GM06990 (cell line): ENCODE data around the gene INKA1.

Source experiments
- DNase-seq: peaks from one replicate; pipeline ENCODE4 v3.0.0-alpha.2; 2011; ENCODE audit not compliant: insufficient read length; ENCODE audit errors: extremely low read depth
- H3K27me3 ChIP-seq: replicated peaks from 2 replicates; pipeline ENCODE4 v1.6.0; 2011; ENCODE audit warnings: low read length; ENCODE audit not compliant: control insufficient read depth, insufficient read depth
- H3K36me3 ChIP-seq: 2 replicates; pipeline ENCODE4 v1.5.1; 2011; ENCODE audit warnings: low read length; ENCODE audit not compliant: control insufficient read depth, insufficient read depth
- H3K4me3 ChIP-seq: replicated peaks from 2 replicates; pipeline ENCODE4 v1.5.1; 2011; ENCODE audit warnings: low read depth, mild to moderate bottlenecking, control low read depth, low read length
- TF ChIP-seq, protein P1 (sequence below): IDR thresholded peaks from 2 replicates; pipeline ENCODE4 v1.5.1; 2011; ENCODE audit warnings: low read length, control low read depth, mild to moderate bottlenecking, inconsistent platforms; ENCODE audit not compliant: insufficient read depth, poor library complexity, severe bottlenecking

The INKA1 gene

GRCh38 chr3:49840388-49840787 is 37.3 kb downstream of the INKA1 start:
- DNase-seq, result no peak
- Histone ChIP-seq H3K36me3 (peaks cover 19% of the 10 kb centered on the region), H3K4me3 (no peak overlapping the region), H3K27me3 (no peaks in the 10 kb centered on the region)
- TF ChIP-seq, protein P1, sequence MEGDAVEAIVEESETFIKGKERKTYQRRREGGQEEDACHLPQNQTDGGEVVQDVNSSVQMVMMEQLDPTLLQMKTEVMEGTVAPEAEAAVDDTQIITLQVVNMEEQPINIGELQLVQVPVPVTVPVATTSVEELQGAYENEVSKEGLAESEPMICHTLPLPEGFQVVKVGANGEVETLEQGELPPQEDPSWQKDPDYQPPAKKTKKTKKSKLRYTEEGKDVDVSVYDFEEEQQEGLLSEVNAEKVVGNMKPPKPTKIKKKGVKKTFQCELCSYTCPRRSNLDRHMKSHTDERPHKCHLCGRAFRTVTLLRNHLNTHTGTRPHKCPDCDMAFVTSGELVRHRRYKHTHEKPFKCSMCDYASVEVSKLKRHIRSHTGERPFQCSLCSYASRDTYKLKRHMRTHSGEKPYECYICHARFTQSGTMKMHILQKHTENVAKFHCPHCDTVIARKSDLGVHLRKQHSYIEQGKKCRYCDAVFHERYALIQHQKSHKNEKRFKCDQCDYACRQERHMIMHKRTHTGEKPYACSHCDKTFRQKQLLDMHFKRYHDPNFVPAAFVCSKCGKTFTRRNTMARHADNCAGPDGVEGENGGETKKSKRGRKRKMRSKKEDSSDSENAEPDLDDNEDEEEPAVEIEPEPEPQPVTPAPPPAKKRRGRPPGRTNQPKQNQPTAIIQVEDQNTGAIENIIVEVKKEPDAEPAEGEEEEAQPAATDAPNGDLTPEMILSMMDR, result no peak

- DNase-seq, result no peak
- Histone ChIP-seq H3K27me3 (no peaks in the 10 kb centered on the region), H3K36me3 (peaks cover 19% of the 10 kb centered on the region), H3K4me3 (no peak overlapping the region)
- TF ChIP-seq, protein P1, result peak; percentile 66
Observed at GRCh38 chr3:49841126-49841696, 38.1 kb downstream of the INKA1 start.

GRCh38 chr3:49841806-49842205 is 38.7 kb downstream of the INKA1 start:
- Histone ChIP-seq H3K36me3 (peaks cover 22% of the 10 kb centered on the region), H3K27me3 (no peaks in the 10 kb centered on the region), H3K4me3 (no peak overlapping the region)
- TF ChIP-seq, protein P1, result no peak
- DNase-seq, result no peak

- H3K36me3 ChIP-seq, result peaks cover 20% of the 10 kb centered on the region
Observed at GRCh38 chr3:49842843-49843517, 39.9 kb downstream of the INKA1 start.

DNA sequence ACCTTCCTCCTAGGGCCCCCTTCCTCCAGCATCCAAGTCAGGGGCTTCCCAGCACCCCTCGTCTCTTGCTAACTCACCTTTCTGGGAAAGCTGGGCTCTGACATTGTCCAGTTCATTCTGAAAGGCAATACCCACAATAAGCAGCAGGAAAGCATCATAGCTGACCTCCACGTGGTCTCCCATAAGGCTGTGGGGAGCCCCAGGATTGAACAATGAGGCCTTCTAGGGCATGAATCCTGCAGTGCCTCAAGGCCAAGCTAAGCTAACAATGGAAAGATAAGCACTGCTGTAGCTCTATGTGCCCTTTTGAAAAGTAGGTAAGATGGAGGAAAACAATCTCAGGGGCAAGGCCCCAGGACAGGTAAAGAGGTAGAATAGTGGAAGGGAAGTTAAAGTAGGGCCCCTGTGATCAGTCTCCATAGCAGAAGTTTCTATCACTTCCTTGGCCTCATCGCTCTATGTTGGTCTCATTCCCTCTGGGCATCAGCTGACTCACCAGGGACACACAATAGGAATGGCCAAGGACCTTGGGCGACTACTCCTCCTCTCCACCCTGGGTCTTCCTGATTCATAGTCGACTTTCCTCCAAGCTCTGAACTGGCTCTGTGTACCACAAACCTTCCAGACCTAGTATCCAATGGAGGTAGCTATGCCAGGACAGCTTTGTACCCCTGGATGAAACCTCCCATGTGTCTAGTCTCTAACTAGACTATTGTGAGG is 41.6 kb downstream of the INKA1 start:
- no peak overlapping the region for H3K4me3 ChIP-seq
- H3K36me3 ChIP-seq, result peaks cover 17% of the 10 kb centered on the region
- TF ChIP-seq, protein P1, result no peak
- no peak for DNase-seq
- H3K27me3 ChIP-seq, result no peaks in the 10 kb centered on the region

More at GRCh38 chr3:49842843-49843517, 39.9 kb downstream of the INKA1 start:
- no peaks in the 10 kb centered on the region for H3K27me3 ChIP-seq
- no peak overlapping the region for H3K4me3 ChIP-seq
- TF ChIP-seq, protein P1, result no peak
- no peak for DNase-seq
